Fibroblast of lung (primary cell): ENCODE data around the gene PIK3CD.

Experiments used
- EZH2 ChIP-seq: IDR thresholded peaks from 2 replicates; pipeline ENCODE4 v1.5.1; 2012; ENCODE audit warnings: low read length, control low read depth, mild to moderate bottlenecking; ENCODE audit errors: missing control alignments
- TF ChIP-seq, protein P1 (sequence below), 2 donors: IDR thresholded peaks in 1 of 2; conservative IDR thresholded peaks in 1 of 2; 1 replicate in 1 of 2; 2 replicates in 1 of 2; pipeline ENCODE4 v1.5.1; 2011 to 2012; ENCODE audit warnings: low read length in 2 of 2, control low read depth in 1 of 2, inconsistent platforms in 1 of 2, low read depth in 1 of 2, mild to moderate bottlenecking in 1 of 2

GRCh38 chr1:9746651-9747050 lies 95.1 kb downstream of the PIK3CD start:
- TF ChIP-seq, protein P1, sequence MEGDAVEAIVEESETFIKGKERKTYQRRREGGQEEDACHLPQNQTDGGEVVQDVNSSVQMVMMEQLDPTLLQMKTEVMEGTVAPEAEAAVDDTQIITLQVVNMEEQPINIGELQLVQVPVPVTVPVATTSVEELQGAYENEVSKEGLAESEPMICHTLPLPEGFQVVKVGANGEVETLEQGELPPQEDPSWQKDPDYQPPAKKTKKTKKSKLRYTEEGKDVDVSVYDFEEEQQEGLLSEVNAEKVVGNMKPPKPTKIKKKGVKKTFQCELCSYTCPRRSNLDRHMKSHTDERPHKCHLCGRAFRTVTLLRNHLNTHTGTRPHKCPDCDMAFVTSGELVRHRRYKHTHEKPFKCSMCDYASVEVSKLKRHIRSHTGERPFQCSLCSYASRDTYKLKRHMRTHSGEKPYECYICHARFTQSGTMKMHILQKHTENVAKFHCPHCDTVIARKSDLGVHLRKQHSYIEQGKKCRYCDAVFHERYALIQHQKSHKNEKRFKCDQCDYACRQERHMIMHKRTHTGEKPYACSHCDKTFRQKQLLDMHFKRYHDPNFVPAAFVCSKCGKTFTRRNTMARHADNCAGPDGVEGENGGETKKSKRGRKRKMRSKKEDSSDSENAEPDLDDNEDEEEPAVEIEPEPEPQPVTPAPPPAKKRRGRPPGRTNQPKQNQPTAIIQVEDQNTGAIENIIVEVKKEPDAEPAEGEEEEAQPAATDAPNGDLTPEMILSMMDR (conservative IDR thresholded peaks at IDR 0.05 in 1 of 2, IDR thresholded peaks at IDR 0.05 in 1 of 2; ENCODE audit: low read depth in 1 of 2, low read length in 2 of 2) = no peak
- TF ChIP-seq EZH2 = no peak
